Left lung (tissue), 10 donors: Measurements from ENCODE around the gene ATP13A3. TPM values are rescaled to one million over a fixed set of nuclear protein-coding genes. Genes with fewer than 3 reads are reported as not detected.

Experiments
- ATAC-seq: fragments of 200-7000 bp; cut with Tn5 transposase; one replicate; pipeline ENCODE4 v1.9.1; 2020; ENCODE audit warnings: moderate library complexity
- DNase-seq, 4 donors: peaks; one replicate each; pipeline ENCODE4 v3.0.0-alpha.2; 2013 to 2020
- H3K27ac ChIP-seq, 2 donors: fragments of 200-600 bp; sonication (generic) in 1 of 2; one replicate each; pipeline versions ENCODE4 v1.5.0 to v1.8.0; 2020 to 2021
- H3K27me3 ChIP-seq, 2 donors: fragments of 200-600 bp; sonication (generic) in 1 of 2; one replicate each; pipeline versions ENCODE4 v1.5.0 to v1.8.0; 2020 to 2021
- H3K36me3 ChIP-seq, 2 donors: fragments of 200-600 bp; sonication (generic) in 1 of 2; one replicate each; pipeline versions ENCODE4 v1.5.0 to v1.8.0; 2020 to 2021
- H3K4me1 ChIP-seq, 2 donors: fragments of 200-600 bp; one replicate each; pipeline ENCODE4 v1.8.0; 2021
- H3K4me3 ChIP-seq, 2 donors: fragments of 200-600 bp; sonication (generic) in 1 of 2; one replicate each; pipeline versions ENCODE4 v1.5.0 to v1.8.0; 2020 to 2021; ENCODE audit warnings: mild to moderate bottlenecking in 1 of 2
- H3K9me3 ChIP-seq, 2 donors: fragments of 200-600 bp; sonication (generic) in 1 of 2; one replicate each; pipeline versions ENCODE4 v1.5.0 to v1.8.0; 2020 to 2021
- intact Hi-C, 2 donors: fragments of 100-400 bp; cut with DNase I; formaldehyde crosslinking; loops; one replicate each; pipeline versions ENCODE4 v1.11.2 to v1.14.2; 2022
- polyA plus RNA-seq, 6 donors: library from polyadenylated mRNA; unstranded; fragments of 120-200 nt; gene quantifications; one replicate each; pipeline ENCODE4 v1.2.1, GENCODE V29; 2013; ENCODE audit not compliant: insufficient read length in 6 of 6
- total RNA-seq, 2 donors: library from RNA; stranded (reverse); fragmentation: NEBNext Ultra II Directional; extraction: Animal tissue kit (Norgen Biotek cat#: 25700); gene quantifications; one replicate each; pipeline ENCODE4 v1.2.1, GENCODE V29; 2021
- TF ChIP-seq, protein P1 (sequence below), 2 donors: fragments of 200-600 bp; sonication (generic) in 1 of 2; IDR thresholded peaks; one replicate each; pipeline versions ENCODE4 v1.5.0 to v1.8.0; 2021; ENCODE audit warnings: antibody characterized with exemption in 2 of 2
- donor health status: DM: no; HTN: yes; CAD: no.
- donor health status: DM: no; HTN: no; CAD: no.

ATP13A3 gene
- total and polyA plus RNA-seq, 8 donors = 52.0 to 123 (median 59.5) TPM

DNA sequence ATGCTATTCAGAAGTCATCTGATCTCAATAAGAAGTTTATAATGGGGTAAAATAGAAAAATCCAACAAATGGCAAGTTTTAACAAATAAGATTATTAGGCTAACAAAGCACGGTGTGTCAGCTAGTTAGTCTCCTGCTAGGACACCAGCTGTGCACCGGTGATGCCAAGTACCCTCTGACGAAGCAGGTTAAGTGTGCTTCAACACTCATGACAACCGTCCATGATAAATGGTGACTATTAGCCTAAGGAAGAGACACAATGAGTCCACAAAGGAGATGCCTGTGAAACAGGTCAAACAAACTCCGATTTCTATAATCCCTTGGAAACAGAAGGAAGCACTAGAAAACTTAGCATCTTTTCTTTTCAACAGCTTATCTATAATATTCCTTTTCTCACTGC, 36.5 kb downstream of the ATP13A3 start:
- TF ChIP-seq, protein P1, sequence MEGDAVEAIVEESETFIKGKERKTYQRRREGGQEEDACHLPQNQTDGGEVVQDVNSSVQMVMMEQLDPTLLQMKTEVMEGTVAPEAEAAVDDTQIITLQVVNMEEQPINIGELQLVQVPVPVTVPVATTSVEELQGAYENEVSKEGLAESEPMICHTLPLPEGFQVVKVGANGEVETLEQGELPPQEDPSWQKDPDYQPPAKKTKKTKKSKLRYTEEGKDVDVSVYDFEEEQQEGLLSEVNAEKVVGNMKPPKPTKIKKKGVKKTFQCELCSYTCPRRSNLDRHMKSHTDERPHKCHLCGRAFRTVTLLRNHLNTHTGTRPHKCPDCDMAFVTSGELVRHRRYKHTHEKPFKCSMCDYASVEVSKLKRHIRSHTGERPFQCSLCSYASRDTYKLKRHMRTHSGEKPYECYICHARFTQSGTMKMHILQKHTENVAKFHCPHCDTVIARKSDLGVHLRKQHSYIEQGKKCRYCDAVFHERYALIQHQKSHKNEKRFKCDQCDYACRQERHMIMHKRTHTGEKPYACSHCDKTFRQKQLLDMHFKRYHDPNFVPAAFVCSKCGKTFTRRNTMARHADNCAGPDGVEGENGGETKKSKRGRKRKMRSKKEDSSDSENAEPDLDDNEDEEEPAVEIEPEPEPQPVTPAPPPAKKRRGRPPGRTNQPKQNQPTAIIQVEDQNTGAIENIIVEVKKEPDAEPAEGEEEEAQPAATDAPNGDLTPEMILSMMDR (IDR thresholded peaks at IDR 0.05) = no peak
- intact Hi-C loops = no loop called here
- no peaks in the 10 kb centered on the region for H3K27me3 ChIP-seq
- H3K27ac ChIP-seq = no peak overlapping the region
- H3K9me3 ChIP-seq = no peaks in the 10 kb centered on the region
- ATAC-seq (no peak), DNase-seq (no peak)
- H3K36me3 ChIP-seq = peaks cover 7 to 96% of the 10 kb centered on the region in 2 donors
- H3K4me1 ChIP-seq = no peaks in the 10 kb centered on the region
- no peak overlapping the region for H3K4me3 ChIP-seq

DNA sequence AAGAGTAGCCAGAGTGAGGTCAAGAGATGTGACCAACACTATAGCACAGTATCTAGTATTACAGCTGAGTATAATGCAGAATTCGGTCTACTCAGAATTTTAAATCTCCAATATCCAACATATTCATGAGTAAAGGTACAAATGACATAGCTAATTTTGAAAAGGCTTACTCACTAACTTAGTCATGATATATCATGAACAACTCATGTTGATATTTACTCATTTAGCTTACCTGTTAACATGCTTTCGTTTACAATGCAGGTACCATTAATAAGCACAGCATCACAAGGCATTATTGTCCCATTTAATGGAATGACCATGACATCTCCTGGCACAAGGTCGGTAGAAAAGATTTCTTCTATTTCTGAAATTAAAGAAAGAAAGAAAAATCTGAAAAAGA, 36.9 kb downstream of the ATP13A3 start:
- intact Hi-C loops = no loop called here
- ATAC-seq = no peak
- H3K4me1 ChIP-seq = no peaks in the 10 kb centered on the region
- TF ChIP-seq, protein P1 (IDR thresholded peaks at IDR 0.05) = no peak
- H3K27me3 ChIP-seq = no peaks in the 10 kb centered on the region
- H3K36me3 ChIP-seq = peaks cover 7 to 95% of the 10 kb centered on the region in 2 donors
- no peak overlapping the region for H3K4me3 ChIP-seq
- DNase-seq = no peak
- no peaks in the 10 kb centered on the region for H3K9me3 ChIP-seq
- H3K27ac ChIP-seq = no peak overlapping the region

DNA sequence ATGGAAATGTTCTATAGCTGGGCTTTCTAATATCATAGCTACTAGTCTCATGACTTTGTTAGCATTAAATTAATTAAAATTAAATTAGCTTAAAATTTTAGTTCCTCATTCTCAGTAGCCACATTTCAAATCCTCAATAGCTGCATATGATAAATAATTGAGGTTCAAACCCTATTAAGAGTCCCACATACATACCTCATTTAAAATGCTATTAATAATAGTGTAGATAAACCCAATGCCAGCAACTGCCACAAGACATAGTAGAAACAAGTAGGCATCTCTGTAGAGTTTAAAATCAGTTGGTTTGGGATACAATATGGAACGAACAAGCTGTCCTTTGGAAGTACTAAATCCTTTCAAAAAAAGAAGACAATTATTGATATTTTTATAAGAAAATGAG, 39.1 kb downstream of the ATP13A3 start:
- Histone ChIP-seq H3K27me3 (no peaks in the 10 kb centered on the region), H3K4me3 (no peak overlapping the region), H3K4me1 (no peaks in the 10 kb centered on the region), H3K9me3 (no peaks in the 10 kb centered on the region), H3K36me3 (peaks cover 7 to 95% of the 10 kb centered on the region in 2 donors), H3K27ac (no peak overlapping the region)
- DNase-seq (no peak), ATAC-seq (no peak)
- TF ChIP-seq, protein P1 (IDR thresholded peaks at IDR 0.05) = no peak
- intact Hi-C loops = no loop called here

DNA sequence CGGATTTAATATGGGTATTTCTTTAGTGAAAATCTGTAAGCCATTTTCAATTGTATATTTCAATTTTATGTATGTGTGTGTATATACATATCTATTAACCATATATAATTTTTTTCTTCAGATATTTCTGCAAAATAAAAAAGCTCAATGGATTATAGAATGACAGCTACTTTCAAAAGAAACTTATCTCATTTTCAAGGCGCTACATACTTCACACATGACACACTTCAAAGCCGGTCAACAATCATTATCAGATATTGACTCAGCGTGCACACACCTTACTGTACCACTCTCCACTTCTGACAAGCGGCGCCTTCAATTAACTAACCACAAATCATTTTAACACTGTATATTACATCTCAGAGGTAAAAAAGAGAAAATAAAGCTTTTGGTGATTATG, 39.6 kb downstream of the ATP13A3 start:
- no peaks in the 10 kb centered on the region for H3K27me3 ChIP-seq
- H3K9me3 ChIP-seq = no peaks in the 10 kb centered on the region
- no peak overlapping the region for H3K4me3 ChIP-seq
- intact Hi-C loops = no loop called here
- H3K27ac ChIP-seq = no peak overlapping the region
- ATAC-seq = peak; percentile 86
- DNase-seq = peak in 1 of 4 donors; percentile 15
- peaks cover 7 to 95% of the 10 kb centered on the region in 2 donors for H3K36me3 ChIP-seq
- TF ChIP-seq, protein P1 (IDR thresholded peaks at IDR 0.05) = no peak
- no peaks in the 10 kb centered on the region for H3K4me1 ChIP-seq

DNA sequence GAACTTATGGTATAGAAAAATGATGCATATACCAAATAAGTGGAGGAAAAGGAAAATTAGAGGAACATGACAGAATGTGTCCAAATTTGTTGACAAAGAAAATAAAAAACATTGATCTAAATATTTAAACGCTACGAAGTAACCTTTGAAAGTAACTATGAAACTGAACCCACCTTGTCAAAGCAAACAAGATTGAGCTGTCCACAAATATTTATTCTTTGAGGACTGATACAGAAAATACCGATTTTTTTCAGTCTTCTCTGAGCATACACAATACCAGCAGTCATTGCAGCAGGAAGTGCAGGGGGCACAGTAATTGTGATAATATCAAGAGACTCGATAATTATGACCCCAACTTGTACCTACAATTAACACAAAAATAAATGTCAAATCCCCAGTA, 40.0 kb downstream of the ATP13A3 start:
- intact Hi-C loops = no loop called here
- H3K27ac ChIP-seq = no peak overlapping the region
- no peak overlapping the region for H3K4me3 ChIP-seq
- H3K36me3 ChIP-seq = peaks cover 7 to 95% of the 10 kb centered on the region in 2 donors
- ATAC-seq (no peak), DNase-seq (no peak)
- H3K9me3 ChIP-seq = no peaks in the 10 kb centered on the region
- H3K4me1 ChIP-seq = no peaks in the 10 kb centered on the region
- TF ChIP-seq, protein P1 (IDR thresholded peaks at IDR 0.05) = no peak
- H3K27me3 ChIP-seq = no peaks in the 10 kb centered on the region
